Panc1 (cell line): ENCODE measurements around the gene RNU1-1. TPM values are rescaled to one million over a fixed set of nuclear protein-coding genes. Genes with fewer than 3 reads are reported as not detected.

Experiments
- ATAC-seq: fragments of 200-7000 bp; cut with Tn5 transposase; 2 replicates; pipeline ENCODE4 v1.9.1; 2020; ENCODE audit warnings: mild to moderate bottlenecking, moderate library complexity
- BruUV-seq: library from RNA; stranded (reverse); fragments of 400-500 nt; replicated peaks from 2 replicates; lab custom pipeline; 2021; lab: Mats Ljungman, UMichigan
- CTCF ChIA-PET: fragments of 300-600 bp; sonication (Branson Sonifier 250); formaldehyde crosslinking; loops from one replicate; lab custom pipeline; 2022; ENCODE audit warnings: antibody characterized with exemption; lab: Charles Lee
- POLR2A ChIA-PET: fragments of 300-600 bp; sonication (Branson Sonifier 250); formaldehyde crosslinking; loops from one replicate; lab custom pipeline; 2022; ENCODE audit warnings: antibody characterized with exemption; lab: Charles Lee
- DNase-seq: peaks from one replicate; pipeline ENCODE4 v3.0.0-alpha.2; 2010; ENCODE audit warnings: low read depth, low spot score
- H3K27ac ChIP-seq: 2 replicates; pipeline ENCODE4 v1.5.1; 2011; ENCODE audit warnings: mild to moderate bottlenecking, low read length, inconsistent platforms
- H3K27me3 ChIP-seq: fragments of 200-500 bp; sonication (Bioruptor generic); 2 replicates; pipeline ENCODE4 v1.6.0; 2014; ENCODE audit warnings: low read length, inconsistent platforms; ENCODE audit not compliant: control insufficient read depth, insufficient read depth
- H3K36me3 ChIP-seq: fragments of 200-500 bp; sonication (Bioruptor generic); 2 replicates; pipeline ENCODE4 v1.5.1; 2014; ENCODE audit warnings: inconsistent platforms, mild to moderate bottlenecking, low read length, moderate library complexity; ENCODE audit not compliant: control insufficient read depth, insufficient read depth
- H3K4me1 ChIP-seq: 2 replicates; pipeline ENCODE4 v1.5.1; 2011; ENCODE audit warnings: inconsistent platforms, mild to moderate bottlenecking, low read length, moderate library complexity; ENCODE audit not compliant: control insufficient read depth, insufficient read depth
- H3K4me3 ChIP-seq, 2 experiments: 2 replicates each; pipeline ENCODE4 v1.5.1; 2011 to 2012; ENCODE audit warnings: low read depth in 2 of 2, low read length in 2 of 2, mild to moderate bottlenecking in 2 of 2, inconsistent platforms in 1 of 2, moderate library complexity in 1 of 2
- H3K9me3 ChIP-seq: fragments of 200-500 bp; sonication (Bioruptor generic); 2 replicates; pipeline ENCODE4 v1.5.1; 2014; ENCODE audit warnings: low read depth, mild to moderate bottlenecking, inconsistent platforms, low read length, moderate library complexity; ENCODE audit not compliant: control insufficient read depth, insufficient read depth
- POLR2AphosphoS5 ChIP-seq: IDR thresholded peaks from 2 replicates; pipeline ENCODE4 v1.6.1; 2012; ENCODE audit warnings: mild to moderate bottlenecking, low read depth, low read length, moderate library complexity
- SIN3A ChIP-seq: IDR thresholded peaks from 2 replicates; pipeline ENCODE4 v1.6.1; 2012; ENCODE audit warnings: low read depth, mild to moderate bottlenecking, low read length, moderate library complexity, borderline replicate concordance; ENCODE audit not compliant: insufficient read depth
- TCF7L2 ChIP-seq: IDR thresholded peaks from 2 replicates; pipeline ENCODE4 v1.6.1; 2011; ENCODE audit warnings: mild to moderate bottlenecking, low read depth, low read length, inconsistent platforms
- in situ Hi-C: cut with HindIII; loops from 2 replicates; pipeline ENCODE4 v1.10.0; 2016; ENCODE audit warnings: low sequenced_read_pairs, low pct_unique_long_range_greater_than_20kb
- intact Hi-C: fragments of 100-400 bp; cut with micrococcal nuclease; formaldehyde crosslinking; loops from one replicate; pipeline ENCODE4 v1.10.0; 2022; ENCODE audit not compliant: unreplicated experiment
- total RNA-seq: library from RNA; stranded (reverse); gene quantifications from one replicate; pipeline ENCODE4 v1.2.1, GENCODE V29; 2021; ENCODE audit not compliant: unreplicated experiment
- TF ChIP-seq, protein P1 (sequence below): fragments of 450-650 bp; IDR thresholded peaks from 2 replicates; pipeline ENCODE4 v1.5.1; 2017; ENCODE audit warnings: mild to moderate bottlenecking
- TF ChIP-seq, protein P2 (sequence below), 2 experiments: IDR thresholded peaks; 2 replicates each; pipeline ENCODE4 v1.6.1; 2011 to 2012; ENCODE audit warnings: low read depth in 2 of 2, control low read depth in 1 of 2, low read length in 1 of 2, mild to moderate bottlenecking in 1 of 2, moderate library complexity in 1 of 2; ENCODE audit not compliant: insufficient read depth in 1 of 2

RNU1-1 gene
- total RNA-seq, 1 experiment from 2014 or later = 1,290 TPM

DNA sequence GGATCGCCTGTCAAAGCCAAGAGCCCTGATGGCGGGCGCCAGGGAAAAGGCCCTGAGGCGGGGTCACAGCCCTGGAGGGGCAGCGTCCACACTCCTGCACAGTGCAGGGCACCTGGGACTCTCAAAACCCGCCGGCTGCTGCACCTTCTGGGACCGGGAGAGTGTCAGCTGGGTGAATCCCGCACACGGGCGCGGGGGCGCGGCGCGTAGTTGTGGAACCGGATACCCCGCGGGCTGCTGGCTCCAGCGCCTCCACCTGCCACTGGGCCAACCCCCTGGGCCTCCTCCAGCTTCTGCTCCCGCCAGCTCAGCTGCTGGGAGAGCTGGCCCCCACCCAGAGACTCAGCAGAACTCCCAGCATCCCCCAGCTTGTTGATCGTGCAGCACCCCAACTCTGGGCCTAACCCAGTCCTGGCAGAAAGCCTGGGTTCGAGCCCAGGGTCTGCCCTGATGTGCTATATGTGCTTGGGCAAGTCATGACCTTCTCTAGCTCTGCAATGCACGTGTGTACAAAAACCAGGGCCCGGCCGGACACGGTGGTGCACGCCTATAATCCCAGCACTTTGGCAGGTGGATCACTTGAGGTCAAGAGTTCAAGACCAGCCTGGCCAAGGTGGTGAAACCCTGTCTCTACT lies 39.8 kb downstream of the RNU1-1 start:
- no peak for ATAC-seq
- TF ChIP-seq POLR2AphosphoS5 (no peak), TCF7L2 (no peak), SIN3A (no peak)
- TF ChIP-seq, protein P1, sequence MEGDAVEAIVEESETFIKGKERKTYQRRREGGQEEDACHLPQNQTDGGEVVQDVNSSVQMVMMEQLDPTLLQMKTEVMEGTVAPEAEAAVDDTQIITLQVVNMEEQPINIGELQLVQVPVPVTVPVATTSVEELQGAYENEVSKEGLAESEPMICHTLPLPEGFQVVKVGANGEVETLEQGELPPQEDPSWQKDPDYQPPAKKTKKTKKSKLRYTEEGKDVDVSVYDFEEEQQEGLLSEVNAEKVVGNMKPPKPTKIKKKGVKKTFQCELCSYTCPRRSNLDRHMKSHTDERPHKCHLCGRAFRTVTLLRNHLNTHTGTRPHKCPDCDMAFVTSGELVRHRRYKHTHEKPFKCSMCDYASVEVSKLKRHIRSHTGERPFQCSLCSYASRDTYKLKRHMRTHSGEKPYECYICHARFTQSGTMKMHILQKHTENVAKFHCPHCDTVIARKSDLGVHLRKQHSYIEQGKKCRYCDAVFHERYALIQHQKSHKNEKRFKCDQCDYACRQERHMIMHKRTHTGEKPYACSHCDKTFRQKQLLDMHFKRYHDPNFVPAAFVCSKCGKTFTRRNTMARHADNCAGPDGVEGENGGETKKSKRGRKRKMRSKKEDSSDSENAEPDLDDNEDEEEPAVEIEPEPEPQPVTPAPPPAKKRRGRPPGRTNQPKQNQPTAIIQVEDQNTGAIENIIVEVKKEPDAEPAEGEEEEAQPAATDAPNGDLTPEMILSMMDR = no peak
- peaks cover 2% of the 10 kb centered on the region for H3K36me3 ChIP-seq
- intact Hi-C loops = no loop called here
- no peaks in the 10 kb centered on the region for H3K9me3 ChIP-seq
- DNase-seq = no peak
- no peaks in the 10 kb centered on the region for H3K4me1 ChIP-seq
- POLR2A ChIA-PET = interaction anchor here (0.7 kb wide), 1 partner anchor 195 kb away, joined by 3 read pairs; no protein-coding TSS in a partner anchor
- H3K4me3 ChIP-seq = no peak overlapping the region
- in situ Hi-C loops = no loop called here
- CTCF ChIA-PET = no interaction called here
- no peaks in the 10 kb centered on the region for H3K27me3 ChIP-seq
- no peak overlapping the region for H3K27ac ChIP-seq
- BruUV-seq = no TSS peak

DNA sequence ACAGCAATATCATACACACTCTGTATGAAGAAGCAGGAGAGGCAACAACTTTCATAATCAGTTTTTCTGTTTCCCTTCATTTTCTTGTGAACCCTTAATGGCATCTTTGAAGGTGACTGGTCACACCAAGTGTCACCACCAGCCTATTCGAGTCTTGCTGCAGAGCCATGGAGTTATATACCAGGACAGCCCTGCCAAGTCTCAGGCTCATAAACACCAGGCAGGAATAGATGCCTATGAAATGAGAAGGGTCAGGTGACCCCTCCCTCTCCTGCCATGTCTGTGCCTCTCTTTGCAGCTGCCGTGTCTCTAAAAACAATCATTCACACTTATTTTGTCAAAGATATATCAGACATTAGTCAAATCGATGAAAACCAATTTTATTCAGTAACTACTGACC lies 45.5 kb downstream of the RNU1-1 start:
- BruUV-seq = no TSS peak
- H3K27me3 ChIP-seq = no peaks in the 10 kb centered on the region
- intact Hi-C loops = no loop called here
- H3K36me3 ChIP-seq = peaks cover 2% of the 10 kb centered on the region
- ATAC-seq = no peak
- no peak overlapping the region for H3K4me3 ChIP-seq
- in situ Hi-C loops = no loop called here
- POLR2A ChIA-PET = no interaction called here
- H3K27ac ChIP-seq = no peak overlapping the region
- H3K4me1 ChIP-seq = no peaks in the 10 kb centered on the region
- CTCF ChIA-PET = no interaction called here
- TF ChIP-seq SIN3A (no peak), POLR2AphosphoS5 (no peak), TCF7L2 (no peak)
- TF ChIP-seq, protein P1 = no peak
- TF ChIP-seq, protein P2, sequence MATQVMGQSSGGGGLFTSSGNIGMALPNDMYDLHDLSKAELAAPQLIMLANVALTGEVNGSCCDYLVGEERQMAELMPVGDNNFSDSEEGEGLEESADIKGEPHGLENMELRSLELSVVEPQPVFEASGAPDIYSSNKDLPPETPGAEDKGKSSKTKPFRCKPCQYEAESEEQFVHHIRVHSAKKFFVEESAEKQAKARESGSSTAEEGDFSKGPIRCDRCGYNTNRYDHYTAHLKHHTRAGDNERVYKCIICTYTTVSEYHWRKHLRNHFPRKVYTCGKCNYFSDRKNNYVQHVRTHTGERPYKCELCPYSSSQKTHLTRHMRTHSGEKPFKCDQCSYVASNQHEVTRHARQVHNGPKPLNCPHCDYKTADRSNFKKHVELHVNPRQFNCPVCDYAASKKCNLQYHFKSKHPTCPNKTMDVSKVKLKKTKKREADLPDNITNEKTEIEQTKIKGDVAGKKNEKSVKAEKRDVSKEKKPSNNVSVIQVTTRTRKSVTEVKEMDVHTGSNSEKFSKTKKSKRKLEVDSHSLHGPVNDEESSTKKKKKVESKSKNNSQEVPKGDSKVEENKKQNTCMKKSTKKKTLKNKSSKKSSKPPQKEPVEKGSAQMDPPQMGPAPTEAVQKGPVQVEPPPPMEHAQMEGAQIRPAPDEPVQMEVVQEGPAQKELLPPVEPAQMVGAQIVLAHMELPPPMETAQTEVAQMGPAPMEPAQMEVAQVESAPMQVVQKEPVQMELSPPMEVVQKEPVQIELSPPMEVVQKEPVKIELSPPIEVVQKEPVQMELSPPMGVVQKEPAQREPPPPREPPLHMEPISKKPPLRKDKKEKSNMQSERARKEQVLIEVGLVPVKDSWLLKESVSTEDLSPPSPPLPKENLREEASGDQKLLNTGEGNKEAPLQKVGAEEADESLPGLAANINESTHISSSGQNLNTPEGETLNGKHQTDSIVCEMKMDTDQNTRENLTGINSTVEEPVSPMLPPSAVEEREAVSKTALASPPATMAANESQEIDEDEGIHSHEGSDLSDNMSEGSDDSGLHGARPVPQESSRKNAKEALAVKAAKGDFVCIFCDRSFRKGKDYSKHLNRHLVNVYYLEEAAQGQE (IDR thresholded peaks at IDR 0.05; ENCODE audit: insufficient read depth in 1 of 2, low read depth in 2 of 2, low read length in 1 of 2) = no peak
- no peak for DNase-seq
- no peaks in the 10 kb centered on the region for H3K9me3 ChIP-seq
